Measurements from ENCODE around the gene SMARCE1. TPM values are rescaled to one million over a fixed set of nuclear protein-coding genes. Genes with fewer than 3 reads are reported as not detected.

The SMARCE1 gene
- polyA plus RNA-seq, 1 donor from 2014 or later = 248 TPM

DNA sequence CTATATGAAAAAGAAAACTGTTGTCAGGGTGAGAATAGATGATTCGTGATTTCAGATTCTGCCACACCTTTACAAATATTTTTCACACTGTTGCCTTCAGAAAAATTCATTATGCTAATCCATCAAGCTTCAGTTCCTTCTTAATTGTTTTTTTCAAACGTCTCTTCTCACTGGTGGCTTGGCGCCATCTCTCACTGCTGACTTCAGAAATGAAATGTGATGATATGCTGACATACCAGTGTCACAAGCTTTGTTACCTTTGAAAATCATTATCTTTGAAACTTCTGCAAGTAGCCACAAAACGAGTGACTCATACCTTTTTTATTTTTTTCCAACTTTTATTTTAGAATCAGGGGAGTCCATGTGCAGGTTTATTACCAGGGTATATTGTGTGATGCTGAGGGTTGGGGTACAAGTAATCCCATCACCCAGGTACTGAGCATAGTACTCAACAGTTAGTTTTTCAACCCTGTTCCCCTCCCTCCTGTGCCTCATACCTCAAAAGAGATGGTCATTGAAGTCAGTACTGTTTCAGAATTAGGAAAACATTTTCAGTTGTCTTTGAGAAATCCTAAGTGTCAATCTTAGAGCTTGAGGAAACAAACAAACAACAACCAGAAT is 31.4 kb upstream of the SMARCE1 start:
- TF ChIP-seq, protein P1, sequence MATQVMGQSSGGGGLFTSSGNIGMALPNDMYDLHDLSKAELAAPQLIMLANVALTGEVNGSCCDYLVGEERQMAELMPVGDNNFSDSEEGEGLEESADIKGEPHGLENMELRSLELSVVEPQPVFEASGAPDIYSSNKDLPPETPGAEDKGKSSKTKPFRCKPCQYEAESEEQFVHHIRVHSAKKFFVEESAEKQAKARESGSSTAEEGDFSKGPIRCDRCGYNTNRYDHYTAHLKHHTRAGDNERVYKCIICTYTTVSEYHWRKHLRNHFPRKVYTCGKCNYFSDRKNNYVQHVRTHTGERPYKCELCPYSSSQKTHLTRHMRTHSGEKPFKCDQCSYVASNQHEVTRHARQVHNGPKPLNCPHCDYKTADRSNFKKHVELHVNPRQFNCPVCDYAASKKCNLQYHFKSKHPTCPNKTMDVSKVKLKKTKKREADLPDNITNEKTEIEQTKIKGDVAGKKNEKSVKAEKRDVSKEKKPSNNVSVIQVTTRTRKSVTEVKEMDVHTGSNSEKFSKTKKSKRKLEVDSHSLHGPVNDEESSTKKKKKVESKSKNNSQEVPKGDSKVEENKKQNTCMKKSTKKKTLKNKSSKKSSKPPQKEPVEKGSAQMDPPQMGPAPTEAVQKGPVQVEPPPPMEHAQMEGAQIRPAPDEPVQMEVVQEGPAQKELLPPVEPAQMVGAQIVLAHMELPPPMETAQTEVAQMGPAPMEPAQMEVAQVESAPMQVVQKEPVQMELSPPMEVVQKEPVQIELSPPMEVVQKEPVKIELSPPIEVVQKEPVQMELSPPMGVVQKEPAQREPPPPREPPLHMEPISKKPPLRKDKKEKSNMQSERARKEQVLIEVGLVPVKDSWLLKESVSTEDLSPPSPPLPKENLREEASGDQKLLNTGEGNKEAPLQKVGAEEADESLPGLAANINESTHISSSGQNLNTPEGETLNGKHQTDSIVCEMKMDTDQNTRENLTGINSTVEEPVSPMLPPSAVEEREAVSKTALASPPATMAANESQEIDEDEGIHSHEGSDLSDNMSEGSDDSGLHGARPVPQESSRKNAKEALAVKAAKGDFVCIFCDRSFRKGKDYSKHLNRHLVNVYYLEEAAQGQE (IDR thresholded peaks at IDR 0.05; ENCODE audit: borderline replicate concordance) = no peak
- TF ChIP-seq EP300 (conservative IDR thresholded peaks at IDR 0.05; ENCODE audit: poor library complexity, severe bottlenecking) = no peak
- no peak for TF ChIP-seq SMC3 (conservative IDR thresholded peaks at IDR 0.05; ENCODE audit: poor library complexity)
- no peaks in the 10 kb centered on the region for H3K9me2 ChIP-seq (ENCODE audit: insufficient read depth, low read length)
- H3K27ac ChIP-seq (ENCODE audit: low read length) = no peak overlapping the region
- no peaks in the 10 kb centered on the region for H3K36me3 ChIP-seq (ENCODE audit: insufficient read depth, low read length)
- no peaks in the 10 kb centered on the region for H3F3A ChIP-seq (ENCODE audit: insufficient read depth, low read length, poor library complexity, severe bottlenecking)
- H3K27me3 ChIP-seq (ENCODE audit: insufficient read depth, low read depth, low read length) = no peaks in the 10 kb centered on the region
- no peaks in the 10 kb centered on the region for H3K9me3 ChIP-seq (ENCODE audit: low read length)
- H3K79me2 ChIP-seq (replicated peaks; ENCODE audit: insufficient read depth, low read length) = no peaks in the 10 kb centered on the region
- no peak overlapping the region for H2AFZ ChIP-seq (ENCODE audit: low read depth, low read length)
- H3K4me3 ChIP-seq (ENCODE audit: low read length) = no peak overlapping the region
- no peak overlapping the region for H3K9ac ChIP-seq (ENCODE audit: low read length)
- no peak overlapping the region for H3K4me2 ChIP-seq (ENCODE audit: low read length)
- H4K20me1 ChIP-seq (ENCODE audit: insufficient read depth) = no peaks in the 10 kb centered on the region

DNA sequence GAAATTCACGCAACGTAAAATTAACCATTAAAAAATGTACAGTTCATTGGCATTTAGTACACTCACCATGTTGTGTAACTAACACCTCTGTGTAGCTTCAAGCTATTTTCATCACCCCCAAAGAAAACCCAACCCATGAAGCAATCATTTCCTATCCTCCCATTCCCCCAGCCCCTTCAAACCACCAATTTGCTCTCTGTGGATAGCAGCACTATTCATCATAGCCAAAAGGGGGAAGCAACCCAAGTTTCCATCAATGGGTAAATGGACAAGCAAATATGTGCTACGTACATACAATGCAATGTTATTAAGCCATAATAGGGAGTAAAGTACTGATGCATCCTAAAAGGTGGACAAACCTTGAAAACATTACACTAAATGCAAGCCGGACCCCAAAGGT is 28.3 kb upstream of the SMARCE1 start:
- H3K4me3 ChIP-seq (ENCODE audit: low read length) = no peak overlapping the region
- H3K9ac ChIP-seq (ENCODE audit: low read length) = no peak overlapping the region
- H3K4me2 ChIP-seq (ENCODE audit: low read length) = no peak overlapping the region
- TF ChIP-seq SMC3 (conservative IDR thresholded peaks at IDR 0.05; ENCODE audit: poor library complexity) = no peak
- TF ChIP-seq POLR2AphosphoS5 (IDR thresholded peaks at IDR 0.05) = no peak
- TF ChIP-seq EP300 (conservative IDR thresholded peaks at IDR 0.05; ENCODE audit: poor library complexity, severe bottlenecking) = no peak
- TF ChIP-seq TAF1 (IDR thresholded peaks at IDR 0.05; ENCODE audit: low read depth) = no peak
- no peak for TF ChIP-seq RAD21 (conservative IDR thresholded peaks at IDR 0.05)
- TF ChIP-seq, protein P1 (IDR thresholded peaks at IDR 0.05; ENCODE audit: borderline replicate concordance) = no peak
- TF ChIP-seq EZH2 (IDR thresholded peaks at IDR 0.05; ENCODE audit: borderline replicate concordance, insufficient read depth, low read length, poor library complexity, severe bottlenecking) = no peak
- TF ChIP-seq, protein P2, sequence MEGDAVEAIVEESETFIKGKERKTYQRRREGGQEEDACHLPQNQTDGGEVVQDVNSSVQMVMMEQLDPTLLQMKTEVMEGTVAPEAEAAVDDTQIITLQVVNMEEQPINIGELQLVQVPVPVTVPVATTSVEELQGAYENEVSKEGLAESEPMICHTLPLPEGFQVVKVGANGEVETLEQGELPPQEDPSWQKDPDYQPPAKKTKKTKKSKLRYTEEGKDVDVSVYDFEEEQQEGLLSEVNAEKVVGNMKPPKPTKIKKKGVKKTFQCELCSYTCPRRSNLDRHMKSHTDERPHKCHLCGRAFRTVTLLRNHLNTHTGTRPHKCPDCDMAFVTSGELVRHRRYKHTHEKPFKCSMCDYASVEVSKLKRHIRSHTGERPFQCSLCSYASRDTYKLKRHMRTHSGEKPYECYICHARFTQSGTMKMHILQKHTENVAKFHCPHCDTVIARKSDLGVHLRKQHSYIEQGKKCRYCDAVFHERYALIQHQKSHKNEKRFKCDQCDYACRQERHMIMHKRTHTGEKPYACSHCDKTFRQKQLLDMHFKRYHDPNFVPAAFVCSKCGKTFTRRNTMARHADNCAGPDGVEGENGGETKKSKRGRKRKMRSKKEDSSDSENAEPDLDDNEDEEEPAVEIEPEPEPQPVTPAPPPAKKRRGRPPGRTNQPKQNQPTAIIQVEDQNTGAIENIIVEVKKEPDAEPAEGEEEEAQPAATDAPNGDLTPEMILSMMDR (IDR thresholded peaks at IDR 0.05; ENCODE audit: poor library complexity, severe bottlenecking) = no peak
- TF ChIP-seq MXI1 (conservative IDR thresholded peaks at IDR 0.05; ENCODE audit: poor library complexity, severe bottlenecking) = no peak
- H3K27me3 ChIP-seq (ENCODE audit: insufficient read depth, low read depth, low read length) = no peaks in the 10 kb centered on the region
- no peaks in the 10 kb centered on the region for H3K79me2 ChIP-seq (replicated peaks; ENCODE audit: insufficient read depth, low read length)
- H3K27ac ChIP-seq (ENCODE audit: low read length) = no peak overlapping the region
- no peaks in the 10 kb centered on the region for H3K36me3 ChIP-seq (ENCODE audit: insufficient read depth, low read length)
- H3F3A ChIP-seq (ENCODE audit: insufficient read depth, low read length, poor library complexity, severe bottlenecking) = no peaks in the 10 kb centered on the region
- no peaks in the 10 kb centered on the region for H3K9me3 ChIP-seq (ENCODE audit: low read length)
- no peaks in the 10 kb centered on the region for H4K20me1 ChIP-seq (ENCODE audit: insufficient read depth)
- no peak overlapping the region for H2AFZ ChIP-seq (ENCODE audit: low read depth, low read length)
- H3K9me2 ChIP-seq (ENCODE audit: insufficient read depth, low read length) = no peaks in the 10 kb centered on the region
